Colonic mucosa (tissue), 4 donors: ENCODE data around the gene NHLRC1. TPM values are rescaled to one million over a fixed set of nuclear protein-coding genes. Genes with fewer than 3 reads are reported as not detected.

Experiments
- DNase-seq: peaks from one replicate; pipeline ENCODE4 v3.0.0-alpha.2; 2020
- H3K27ac ChIP-seq: fragments of 200-600 bp; one replicate; pipeline ENCODE4 v1.8.0; 2021
- H3K27me3 ChIP-seq: fragments of 200-600 bp; one replicate; pipeline ENCODE4 v1.8.0; 2021
- H3K36me3 ChIP-seq: fragments of 200-600 bp; one replicate; pipeline ENCODE4 v1.8.0; 2021
- H3K4me1 ChIP-seq: fragments of 200-600 bp; one replicate; pipeline ENCODE4 v1.8.0; 2021; ENCODE audit warnings: mild to moderate bottlenecking
- H3K4me3 ChIP-seq: fragments of 200-600 bp; one replicate; pipeline ENCODE4 v1.8.0; 2021
- H3K9ac ChIP-seq, 2 donors: one replicate each; pipeline ENCODE4 v1.7.0; 2013; ENCODE audit warnings: control low read depth in 2 of 2, low read depth in 2 of 2, low read length in 2 of 2
- H3K9me3 ChIP-seq: fragments of 200-600 bp; one replicate; pipeline ENCODE4 v1.8.0; 2021
- intact Hi-C: fragments of 100-400 bp; cut with DNase I; formaldehyde crosslinking; loops from one replicate; pipeline ENCODE4 v1.14.1; 2022
- total RNA-seq, 2 donors: library from RNA; stranded (reverse); fragmentation: NEBNext Ultra II Directional in 1 of 2; extraction: Animal tissue kit (Norgen Biotek cat#: 25700) in 1 of 2; gene quantifications; one replicate each; pipeline ENCODE4 v1.2.1, GENCODE V29; 2021
- TF ChIP-seq, protein P1 (sequence below): fragments of 200-600 bp; IDR thresholded peaks from one replicate; pipeline ENCODE4 v1.8.0; 2022; ENCODE audit warnings: antibody characterized with exemption, mild to moderate bottlenecking
- donor health status: healthy.
- donor health status: DM: no; HTN: no; CAD: no.
- donor health status: DM: no; HTN: no; CAD: no.

Gene NHLRC1
- total RNA-seq, 2 donors from 2014 or later = 1.6 to 2.5 TPM

DNA sequence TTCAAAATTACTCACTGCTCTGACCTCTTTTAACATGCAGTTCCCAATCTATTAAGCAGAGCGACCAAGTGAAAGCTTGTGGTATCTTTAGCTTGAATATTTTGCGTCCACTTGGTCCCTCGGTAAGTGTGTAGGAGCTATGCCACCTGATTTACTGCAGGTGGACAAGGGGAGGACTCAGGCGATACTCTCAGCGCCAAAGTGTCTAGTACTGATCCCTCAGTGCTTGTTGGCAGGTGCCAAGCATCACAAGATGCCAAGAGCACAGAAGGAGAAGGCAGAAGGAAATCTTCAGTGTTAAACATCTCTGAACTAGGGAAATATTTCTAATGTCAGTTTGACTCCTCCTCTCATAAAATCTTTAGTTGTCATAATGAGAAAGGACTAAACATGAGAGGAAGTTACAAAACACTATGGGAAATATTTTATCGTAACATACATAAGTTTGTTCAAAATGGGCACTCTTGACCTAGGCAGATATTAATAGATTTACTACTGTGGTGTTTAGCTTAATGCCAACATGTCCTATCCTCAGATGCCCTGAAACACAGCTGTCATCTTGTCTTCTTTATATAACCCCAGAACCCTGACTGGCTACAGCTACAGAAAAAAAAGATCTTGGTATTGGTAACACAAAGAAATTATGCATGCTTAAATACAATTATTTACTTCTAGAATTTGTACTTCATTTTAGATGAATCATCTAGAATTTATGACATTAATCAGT, 19.5 kb downstream of the NHLRC1 start:
- Histone ChIP-seq H3K27me3 (no peaks in the 10 kb centered on the region), H3K9me3 (no peaks in the 10 kb centered on the region), H3K27ac (no peak overlapping the region), H3K4me1 (no peaks in the 10 kb centered on the region), H3K36me3 (no peaks in the 10 kb centered on the region), H3K4me3 (no peak overlapping the region), H3K9ac (no peak overlapping the region)
- no peak for DNase-seq
- intact Hi-C loops = no loop called here
- TF ChIP-seq, protein P1, sequence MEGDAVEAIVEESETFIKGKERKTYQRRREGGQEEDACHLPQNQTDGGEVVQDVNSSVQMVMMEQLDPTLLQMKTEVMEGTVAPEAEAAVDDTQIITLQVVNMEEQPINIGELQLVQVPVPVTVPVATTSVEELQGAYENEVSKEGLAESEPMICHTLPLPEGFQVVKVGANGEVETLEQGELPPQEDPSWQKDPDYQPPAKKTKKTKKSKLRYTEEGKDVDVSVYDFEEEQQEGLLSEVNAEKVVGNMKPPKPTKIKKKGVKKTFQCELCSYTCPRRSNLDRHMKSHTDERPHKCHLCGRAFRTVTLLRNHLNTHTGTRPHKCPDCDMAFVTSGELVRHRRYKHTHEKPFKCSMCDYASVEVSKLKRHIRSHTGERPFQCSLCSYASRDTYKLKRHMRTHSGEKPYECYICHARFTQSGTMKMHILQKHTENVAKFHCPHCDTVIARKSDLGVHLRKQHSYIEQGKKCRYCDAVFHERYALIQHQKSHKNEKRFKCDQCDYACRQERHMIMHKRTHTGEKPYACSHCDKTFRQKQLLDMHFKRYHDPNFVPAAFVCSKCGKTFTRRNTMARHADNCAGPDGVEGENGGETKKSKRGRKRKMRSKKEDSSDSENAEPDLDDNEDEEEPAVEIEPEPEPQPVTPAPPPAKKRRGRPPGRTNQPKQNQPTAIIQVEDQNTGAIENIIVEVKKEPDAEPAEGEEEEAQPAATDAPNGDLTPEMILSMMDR = no peak

DNA sequence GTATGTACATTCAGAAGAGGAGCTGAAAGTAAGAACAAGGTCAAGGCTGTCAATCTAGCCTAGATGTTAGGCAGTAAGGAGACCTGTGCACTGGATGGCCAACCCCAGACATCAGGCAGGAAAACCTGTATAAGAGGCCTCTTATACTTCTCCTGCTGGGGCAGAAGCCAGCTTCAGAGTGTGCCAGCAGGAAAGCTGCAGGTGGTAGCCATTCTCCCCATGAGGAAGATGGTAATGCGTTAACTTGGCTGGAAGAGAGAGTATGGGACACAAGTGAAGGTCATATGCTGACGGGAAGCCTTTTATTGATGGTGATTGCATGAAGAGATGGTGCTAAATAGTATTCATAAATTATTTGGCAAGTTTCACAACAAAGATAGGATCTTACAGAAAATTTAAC, 20.6 kb downstream of the NHLRC1 start:
- no peak overlapping the region for H3K27ac ChIP-seq
- intact Hi-C loops = no loop called here
- TF ChIP-seq, protein P1 = no peak

DNA sequence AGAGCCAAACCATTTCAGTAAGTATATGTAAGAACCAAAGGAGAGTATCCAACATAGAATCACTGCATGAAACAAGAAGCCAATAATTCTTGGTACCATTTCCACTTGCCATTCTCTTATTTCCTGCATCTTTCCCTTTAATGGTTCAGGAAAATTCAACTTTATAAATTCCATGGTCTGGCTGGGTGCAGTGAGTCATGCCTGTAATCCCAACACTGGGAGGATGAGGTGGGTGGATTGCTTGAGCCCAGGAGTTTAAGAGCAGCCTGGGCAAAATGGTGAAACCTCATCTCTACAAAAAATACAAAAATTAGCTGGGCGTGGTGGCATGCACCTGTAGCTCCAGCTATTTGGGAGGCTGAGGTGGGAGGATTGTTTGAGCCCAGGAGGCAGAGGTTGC, 21.2 kb downstream of the NHLRC1 start:
- Histone ChIP-seq H3K27ac (no peak overlapping the region), H3K9me3 (no peaks in the 10 kb centered on the region), H3K27me3 (no peaks in the 10 kb centered on the region), H3K4me1 (no peaks in the 10 kb centered on the region), H3K4me3 (no peak overlapping the region), H3K9ac (no peak overlapping the region), H3K36me3 (no peaks in the 10 kb centered on the region)
- no peak for DNase-seq
- TF ChIP-seq, protein P1 = no peak
- intact Hi-C loops = no loop called here

More for the DNA sequence above, 20.6 kb downstream of the NHLRC1 start:
- H3K4me3 ChIP-seq = no peak overlapping the region
- no peak overlapping the region for H3K9ac ChIP-seq
- no peaks in the 10 kb centered on the region for H3K9me3 ChIP-seq
- no peaks in the 10 kb centered on the region for H3K27me3 ChIP-seq
- no peaks in the 10 kb centered on the region for H3K4me1 ChIP-seq
- no peak for DNase-seq
- H3K36me3 ChIP-seq = no peaks in the 10 kb centered on the region

DNA sequence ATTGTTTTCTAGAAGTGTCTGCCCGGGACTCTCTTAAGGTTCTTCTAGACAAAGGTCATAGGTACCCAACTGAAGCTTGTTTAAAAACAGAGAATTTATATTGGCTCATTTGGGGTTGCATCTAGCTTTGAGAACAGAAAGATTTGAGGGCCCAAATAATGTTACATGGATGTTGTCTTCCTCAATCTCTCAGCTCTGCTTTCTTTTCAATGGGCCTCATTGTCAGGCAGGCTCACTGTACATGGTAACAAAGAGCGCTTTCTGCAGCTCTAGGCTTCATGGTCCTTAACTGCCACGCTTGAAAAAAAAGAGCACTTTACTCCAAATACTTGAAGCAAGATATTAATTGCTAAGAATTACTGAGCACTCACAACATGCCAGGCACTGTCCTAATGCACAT, 22.2 kb downstream of the NHLRC1 start:
- H3K4me1 ChIP-seq = no peaks in the 10 kb centered on the region
- H3K27ac ChIP-seq = no peak overlapping the region
- no peak for DNase-seq
- intact Hi-C loops = no loop called here
- H3K9ac ChIP-seq = no peak overlapping the region
- H3K9me3 ChIP-seq = no peaks in the 10 kb centered on the region
- H3K4me3 ChIP-seq = no peak overlapping the region
- TF ChIP-seq, protein P1 = no peak
- no peaks in the 10 kb centered on the region for H3K27me3 ChIP-seq
- H3K36me3 ChIP-seq = no peaks in the 10 kb centered on the region

DNA sequence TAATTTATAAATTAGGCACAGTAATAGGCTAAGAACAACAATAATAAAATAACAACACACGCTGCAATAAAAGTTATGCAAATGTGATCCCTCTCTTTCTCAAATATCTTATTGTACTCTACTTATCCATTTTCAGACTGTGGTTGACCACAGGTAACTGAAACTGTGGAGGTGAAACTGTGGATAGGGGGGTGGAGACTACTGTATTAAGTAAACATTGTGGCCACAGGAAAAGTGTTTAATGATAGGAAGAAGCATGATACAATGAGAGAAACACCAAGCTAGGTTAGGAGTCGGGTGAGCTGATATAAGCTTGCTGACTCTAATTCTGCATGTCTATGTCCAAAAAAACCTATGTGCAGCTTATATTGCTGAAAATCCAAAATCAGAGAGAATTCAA, 23.0 kb downstream of the NHLRC1 start:
- H3K4me1 ChIP-seq = no peaks in the 10 kb centered on the region
- H3K36me3 ChIP-seq = no peaks in the 10 kb centered on the region
- H3K27me3 ChIP-seq = no peaks in the 10 kb centered on the region
- TF ChIP-seq, protein P1 = no peak
- no peak for DNase-seq
- intact Hi-C loops = no loop called here
- H3K4me3 ChIP-seq = no peak overlapping the region
- H3K27ac ChIP-seq = no peak overlapping the region
- H3K9ac ChIP-seq = no peak overlapping the region
- no peaks in the 10 kb centered on the region for H3K9me3 ChIP-seq
